Measurements from ENCODE around the gene SLC13A5.
"Not testable (repeated sequence)": the region's sequence is repeated elsewhere in the genome, so short reads cannot be mapped to it uniquely, and the experiment has no call there.

The SLC13A5 gene

GRCh38 chr17:6658411-6658810 is 54.8 kb downstream of the SLC13A5 start:
- DNase-seq, result not testable (repeated sequence)

- DNase-seq, result no peak
These were observed 55.4 kb downstream of the SLC13A5 start for GRCh38 chr17:6657633-6658287.

GRCh38 chr17:6656797-6657632 is 56.2 kb downstream of the SLC13A5 start:
- DNase-seq, result not testable (repeated sequence)

GRCh38 chr17:6655732-6656361 is 57.3 kb downstream of the SLC13A5 start:
- DNase-seq, result not testable (repeated sequence)

GRCh38 chr17:6654841-6655731 is 58.1 kb downstream of the SLC13A5 start:
- DNase-seq, result no peak

GRCh38 chr17:6651919-6652452 is 61.2 kb downstream of the SLC13A5 start:
- DNase-seq, result no peak

- peak; percentile 82 for DNase-seq
These were observed 61.7 kb downstream of the SLC13A5 start, which contains the start of the genes C17orf100 and MED31 for GRCh38 chr17:6651354-6651918. Gene C17orf100, plus strand, starts transcription at chr17:6651762. Its CDS starts 152 bp downstream, at chr17:6651914. Gene MED31, minus strand, starts transcription at chr17:6651605. Its CDS starts 77 bp downstream, at chr17:6651528.

- no peak for DNase-seq
These were observed 65.0 kb downstream of the SLC13A5 start for GRCh38 chr17:6648181-6648580.

- no peak for DNase-seq
These were observed 69.6 kb downstream of the SLC13A5 start for GRCh38 chr17:6643451-6644125.

- DNase-seq, result no peak
These were observed 70.6 kb downstream of the SLC13A5 start for GRCh38 chr17:6642592-6642991.

- DNase-seq, result no peak
These were observed 71.8 kb downstream of the SLC13A5 start for GRCh38 chr17:6641247-6641863.

GRCh38 chr17:6640536-6641246 is 72.5 kb downstream of the SLC13A5 start, which contains the start of the genes KIAA0753 and TXNDC17:
Gene KIAA0753, minus strand, starts transcription at chr17:6640711. Its CDS starts 5,608 bp downstream, at chr17:6635103.
Gene TXNDC17, plus strand, starts transcription at chr17:6641060. Its CDS starts 23 bp downstream, at chr17:6641083.
- no peak for DNase-seq

- DNase-seq, result no peak
These were observed 73.3 kb downstream of the SLC13A5 start for GRCh38 chr17:6639586-6640535.

- DNase-seq, result no peak
These were observed 74.1 kb downstream of the SLC13A5 start for GRCh38 chr17:6639014-6639585.

GRCh38 chr17:6638046-6638908 is 74.9 kb downstream of the SLC13A5 start:
- no peak for DNase-seq

GRCh38 chr17:6637458-6637840 is 75.7 kb downstream of the SLC13A5 start:
- DNase-seq, result no peak

All from 8988T (cell line).